ENCODE results near the gene CBFA2T2.

DNA sequence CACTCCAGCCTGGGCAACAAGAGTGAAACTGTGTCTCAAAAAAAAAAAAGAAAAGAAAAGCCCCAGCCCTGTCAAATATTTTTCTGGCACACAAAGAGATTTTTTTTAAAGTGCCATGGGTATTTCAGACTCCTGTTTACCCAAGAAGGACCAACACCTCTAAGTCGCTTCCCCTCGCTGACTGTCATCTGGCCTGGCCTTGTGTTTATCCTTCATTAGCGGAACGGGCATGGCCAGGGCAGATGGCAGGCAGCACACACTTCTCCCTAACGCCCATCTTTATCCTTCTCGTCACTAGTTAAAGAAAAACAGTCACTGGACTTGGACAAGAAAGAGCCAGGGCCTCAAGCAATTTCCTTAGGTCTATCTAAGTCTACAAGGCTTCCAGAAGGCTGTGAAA is 7.3 kb upstream of the CBFA2T2 start:
- TF ChIP-seq, protein P1, sequence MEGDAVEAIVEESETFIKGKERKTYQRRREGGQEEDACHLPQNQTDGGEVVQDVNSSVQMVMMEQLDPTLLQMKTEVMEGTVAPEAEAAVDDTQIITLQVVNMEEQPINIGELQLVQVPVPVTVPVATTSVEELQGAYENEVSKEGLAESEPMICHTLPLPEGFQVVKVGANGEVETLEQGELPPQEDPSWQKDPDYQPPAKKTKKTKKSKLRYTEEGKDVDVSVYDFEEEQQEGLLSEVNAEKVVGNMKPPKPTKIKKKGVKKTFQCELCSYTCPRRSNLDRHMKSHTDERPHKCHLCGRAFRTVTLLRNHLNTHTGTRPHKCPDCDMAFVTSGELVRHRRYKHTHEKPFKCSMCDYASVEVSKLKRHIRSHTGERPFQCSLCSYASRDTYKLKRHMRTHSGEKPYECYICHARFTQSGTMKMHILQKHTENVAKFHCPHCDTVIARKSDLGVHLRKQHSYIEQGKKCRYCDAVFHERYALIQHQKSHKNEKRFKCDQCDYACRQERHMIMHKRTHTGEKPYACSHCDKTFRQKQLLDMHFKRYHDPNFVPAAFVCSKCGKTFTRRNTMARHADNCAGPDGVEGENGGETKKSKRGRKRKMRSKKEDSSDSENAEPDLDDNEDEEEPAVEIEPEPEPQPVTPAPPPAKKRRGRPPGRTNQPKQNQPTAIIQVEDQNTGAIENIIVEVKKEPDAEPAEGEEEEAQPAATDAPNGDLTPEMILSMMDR (IDR thresholded peaks at IDR 0.05) = no peak
- no peak for TF ChIP-seq EP300 (IDR thresholded peaks at IDR 0.05)
- TF ChIP-seq POLR2AphosphoS5 (IDR thresholded peaks at IDR 0.05) = no peak

Data from upper lobe of left lung (tissue), 4 donors.